NT2/D1 (cell line): Measurements from ENCODE around the gene ZC3H4.

Experiments
- YY1 ChIP-seq: IDR thresholded peaks from 2 replicates; pipeline ENCODE4 v1.6.1; 2011; ENCODE audit not compliant: insufficient read length, insufficient read depth
- ZNF274 ChIP-seq: IDR thresholded peaks from 2 replicates; pipeline ENCODE4 v1.6.1; 2011; ENCODE audit warnings: mild to moderate bottlenecking, low read depth, low read length

DNA sequence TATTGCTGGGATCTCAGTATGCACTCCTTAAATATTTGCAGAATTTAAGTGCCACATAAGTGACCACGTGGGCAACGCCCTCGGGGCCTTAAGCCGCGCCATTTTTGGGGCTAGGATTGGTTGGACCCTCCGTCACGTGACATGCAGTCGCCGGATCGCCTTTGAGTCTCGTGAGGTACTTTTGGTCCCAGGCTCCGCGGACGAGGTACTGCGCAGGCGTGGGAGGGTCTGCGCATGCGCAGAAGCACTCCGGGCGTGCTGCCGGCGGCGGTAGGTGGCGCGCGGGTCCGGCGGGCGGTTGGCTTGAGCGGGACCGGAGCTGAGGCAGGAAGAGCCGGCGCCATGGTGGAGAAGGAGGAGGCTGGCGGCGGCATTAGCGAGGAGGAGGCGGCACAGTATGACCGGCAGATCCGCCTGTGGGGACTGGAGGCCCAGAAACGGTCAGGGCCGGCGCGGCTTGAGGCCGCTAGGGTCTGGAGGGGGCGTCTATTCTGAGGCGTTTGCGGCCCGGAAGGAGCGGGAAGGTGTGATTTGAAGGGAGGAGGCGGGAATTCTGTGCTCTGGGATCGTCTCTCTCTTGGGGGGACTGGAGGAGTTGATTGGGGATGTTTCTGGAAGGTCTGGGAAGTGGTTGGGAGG, 17.1 kb upstream of the ZC3H4 start, which contains the start of gene SAE1:
- TF ChIP-seq YY1: no peak
- no peak for TF ChIP-seq ZNF274
